AG04449 (cell line): ENCODE measurements around the gene ABCC6.
"Not testable (repeated sequence)": the region's sequence is repeated elsewhere in the genome, so short reads cannot be mapped to it uniquely, and the experiment has no call there.

Experiments
- CTCF ChIA-PET: fragments of 350-600 bp; formaldehyde crosslinking; extraction: SDS; loops from one replicate; lab custom pipeline; 2021; ENCODE audit warnings: antibody characterized with exemption; lab: Yijun Ruan, JAX
- POLR2A ChIA-PET: fragments of 400-600, 350-600 bp; formaldehyde crosslinking; extraction: SDS; loops from one replicate; lab custom pipeline; 2020; ENCODE audit warnings: antibody characterized with exemption, inconsistent platforms; lab: Yijun Ruan, JAX
- DNase-seq: peaks from one replicate; pipeline ENCODE4 v3.0.0-alpha.2; 2010; ENCODE audit warnings: low read depth, low spot score
- H3K4me3 ChIP-seq: 2 replicates; pipeline ENCODE4 v1.5.1; 2011; ENCODE audit warnings: low read depth, mild to moderate bottlenecking, control low read depth, low read length

ABCC6 gene

GRCh38 chr16:16222850-16223661 is at the start of gene ABCC6:
Gene ABCC6 (minus strand): TSS chr16:16223494. CDS start chr16:16223434, 60 bp downstream.
- H3K4me3 ChIP-seq, DNase-seq, POLR2A ChIA-PET, CTCF ChIA-PET: not testable (repeated sequence)

- CTCF ChIA-PET, H3K4me3 ChIP-seq, POLR2A ChIA-PET, DNase-seq: not testable (repeated sequence)
These were observed 49.4 kb upstream of the ABCC6 start for GRCh38 chr16:16272573-16273221.

- H3K4me3 ChIP-seq, CTCF ChIA-PET, POLR2A ChIA-PET, DNase-seq: not testable (repeated sequence)
These were observed 48.4 kb upstream of the ABCC6 start for GRCh38 chr16:16271658-16272057.

- POLR2A ChIA-PET = not testable (repeated sequence)
These were observed 45.0 kb upstream of the ABCC6 start for GRCh38 chr16:16268185-16268808.

GRCh38 chr16:16267708-16268107 is 44.4 kb upstream of the ABCC6 start:
- CTCF ChIA-PET, H3K4me3 ChIP-seq, DNase-seq, POLR2A ChIA-PET: not testable (repeated sequence)

More at GRCh38 chr16:16268185-16268808, 45.0 kb upstream of the ABCC6 start:
- DNase-seq, H3K4me3 ChIP-seq, CTCF ChIA-PET: not testable (repeated sequence)

GRCh38 chr16:16265044-16265443 is 41.8 kb upstream of the ABCC6 start:
- CTCF ChIA-PET, H3K4me3 ChIP-seq, DNase-seq, POLR2A ChIA-PET: not testable (repeated sequence)

- DNase-seq, POLR2A ChIA-PET, H3K4me3 ChIP-seq, CTCF ChIA-PET: not testable (repeated sequence)
These were observed 40.7 kb upstream of the ABCC6 start for GRCh38 chr16:16263947-16264346.

GRCh38 chr16:16262954-16263555 is 39.8 kb upstream of the ABCC6 start:
- DNase-seq, POLR2A ChIA-PET, H3K4me3 ChIP-seq, CTCF ChIA-PET: not testable (repeated sequence)

- CTCF ChIA-PET, H3K4me3 ChIP-seq, POLR2A ChIA-PET, DNase-seq: not testable (repeated sequence)
These were observed 36.7 kb upstream of the ABCC6 start for GRCh38 chr16:16259971-16260370.

- POLR2A ChIA-PET, DNase-seq, CTCF ChIA-PET: not testable (repeated sequence)
These were observed 35.5 kb upstream of the ABCC6 start for GRCh38 chr16:16258822-16259221.

GRCh38 chr16:16257301-16257923 is 34.1 kb upstream of the ABCC6 start:
- CTCF ChIA-PET, POLR2A ChIA-PET, H3K4me3 ChIP-seq, DNase-seq: not testable (repeated sequence)

More at GRCh38 chr16:16258822-16259221, 35.5 kb upstream of the ABCC6 start:
- H3K4me3 ChIP-seq = not testable (repeated sequence)

- CTCF ChIA-PET, H3K4me3 ChIP-seq, POLR2A ChIA-PET, DNase-seq: not testable (repeated sequence)
These were observed 29.1 kb upstream of the ABCC6 start for GRCh38 chr16:16252377-16252776.

- CTCF ChIA-PET, H3K4me3 ChIP-seq, DNase-seq, POLR2A ChIA-PET: not testable (repeated sequence)
These were observed 26.5 kb upstream of the ABCC6 start for GRCh38 chr16:16249621-16250330.

GRCh38 chr16:16247439-16247838 is 24.1 kb upstream of the ABCC6 start:
- CTCF ChIA-PET, POLR2A ChIA-PET, H3K4me3 ChIP-seq, DNase-seq: not testable (repeated sequence)

GRCh38 chr16:16246578-16247262 is 23.4 kb upstream of the ABCC6 start:
- H3K4me3 ChIP-seq, CTCF ChIA-PET, DNase-seq, POLR2A ChIA-PET: not testable (repeated sequence)
